HEK293 (cell line): ENCODE results near the gene LARGE1.

Experiments
- CTCF ChIA-PET: fragments of 350-600 bp; formaldehyde crosslinking; extraction: SDS; loops from one replicate; lab custom pipeline; 2021; ENCODE audit warnings: antibody characterized with exemption; lab: Yijun Ruan, JAX
- POLR2A ChIA-PET: fragments of 300-600 bp; formaldehyde crosslinking; extraction: SDS; loops from one replicate; lab custom pipeline; 2020; ENCODE audit warnings: antibody characterized with exemption, inconsistent platforms; lab: Yijun Ruan, JAX
- H3K27ac ChIP-seq: fragments of 200-500 bp; sonication (Bioruptor generic); 2 replicates; pipeline ENCODE4 v1.5.1; 2014; ENCODE audit warnings: low read depth, low read length, control low read depth, inconsistent platforms; ENCODE audit errors: extremely low read depth
- H3K36me3 ChIP-seq, 2 experiments: fragments of 200-500 bp in 1 of 2; sonication (Bioruptor generic) in 1 of 2; 1 replicate in 1 of 2; 2 replicates in 1 of 2; pipeline ENCODE4 v1.5.1; 2014 to 2017; ENCODE audit warnings: inconsistent platforms in 2 of 2, low read length in 2 of 2; ENCODE audit not compliant: control insufficient read depth in 2 of 2, insufficient read depth in 1 of 2
- H3K4me1 ChIP-seq: fragments of 200-500 bp; sonication (Bioruptor generic); 2 replicates; pipeline ENCODE4 v1.5.1; 2014; ENCODE audit warnings: mild to moderate bottlenecking, low read length, inconsistent platforms; ENCODE audit not compliant: control insufficient read depth, insufficient read depth
- H3K4me3 ChIP-seq: 2 replicates; pipeline ENCODE4 v1.5.1; 2011; ENCODE audit warnings: low read depth, mild to moderate bottlenecking, control low read depth, low read length, moderate library complexity
- H3K9me3 ChIP-seq: fragments of 200-500 bp; sonication (Bioruptor generic); 2 replicates; pipeline ENCODE4 v1.5.1; 2014; ENCODE audit warnings: low read depth, low read length, inconsistent platforms; ENCODE audit not compliant: control insufficient read depth, insufficient read depth
- GLI4 ChIP-seq: fragments of 450-650 bp; formaldehyde crosslinking; IDR thresholded peaks from 2 replicates; pipeline ENCODE4 v1.5.1; 2016; ENCODE audit warnings: missing biosample characterization, missing genetic modification characterization
- GLIS1 ChIP-seq: fragments of 450-650 bp; formaldehyde crosslinking; IDR thresholded peaks from 2 replicates; pipeline ENCODE4 v1.5.1; 2016; ENCODE audit warnings: missing biosample characterization, missing genetic modification characterization
- MZF1 ChIP-seq: fragments of 450-650 bp; formaldehyde crosslinking; IDR thresholded peaks from 2 replicates; pipeline ENCODE4 v1.5.1; 2017; ENCODE audit warnings: missing biosample characterization, missing genetic modification characterization, borderline replicate concordance
- ZNF132 ChIP-seq: fragments of 450-650 bp; formaldehyde crosslinking; IDR thresholded peaks from 2 replicates; pipeline ENCODE4 v1.5.1; 2017; ENCODE audit warnings: missing biosample characterization, missing genetic modification characterization, borderline replicate concordance
- ZNF133 ChIP-seq: fragments of 450-650 bp; formaldehyde crosslinking; IDR thresholded peaks from 2 replicates; pipeline ENCODE4 v1.5.1; 2016; ENCODE audit warnings: missing biosample characterization, missing genetic modification characterization
- ZNF19 ChIP-seq: fragments of 450-650 bp; formaldehyde crosslinking; IDR thresholded peaks from 2 replicates; pipeline ENCODE4; 2016; ENCODE audit warnings: missing biosample characterization, missing genetic modification characterization, low read depth
- ZNF24 ChIP-seq: fragments of 450-650 bp; formaldehyde crosslinking; IDR thresholded peaks from 2 replicates; pipeline ENCODE4 v1.5.1; 2016; ENCODE audit warnings: missing biosample characterization, missing genetic modification characterization
- ZNF292 ChIP-seq: fragments of 450-650 bp; formaldehyde crosslinking; IDR thresholded peaks from 2 replicates; pipeline ENCODE4 v1.5.1; 2016; ENCODE audit warnings: low read depth, missing biosample characterization, missing genetic modification characterization, borderline replicate concordance
- ZNF423 ChIP-seq: fragments of 450-650 bp; formaldehyde crosslinking; IDR thresholded peaks from 2 replicates; pipeline ENCODE4 v1.5.1; 2016; ENCODE audit warnings: missing biosample characterization, missing genetic modification characterization
- ZNF530 ChIP-seq: fragments of 450-650 bp; formaldehyde crosslinking; IDR thresholded peaks from 2 replicates; pipeline ENCODE4 v1.5.1; 2016; ENCODE audit warnings: low read depth, missing biosample characterization, missing genetic modification characterization
- ZXDB ChIP-seq: fragments of 450-650 bp; formaldehyde crosslinking; IDR thresholded peaks from 2 replicates; pipeline ENCODE4 v1.5.1; 2016; ENCODE audit warnings: missing biosample characterization, missing genetic modification characterization
- TF ChIP-seq, protein P1 (sequence below): fragments of 450-650 bp; formaldehyde crosslinking; IDR thresholded peaks from 2 replicates; pipeline ENCODE4 v1.5.1; 2016; ENCODE audit warnings: missing biosample characterization, missing genetic modification characterization
- TF ChIP-seq, protein P2 (sequence below): fragments of 450-650 bp; formaldehyde crosslinking; IDR thresholded peaks from 2 replicates; pipeline ENCODE4 v1.5.1; 2016; ENCODE audit warnings: missing biosample characterization, missing genetic modification characterization
- TF ChIP-seq, protein P3 (sequence below): fragments of 450-650 bp; formaldehyde crosslinking; IDR thresholded peaks from 2 replicates; pipeline ENCODE4 v1.5.1; 2016; ENCODE audit warnings: missing biosample characterization, missing genetic modification characterization
- TF ChIP-seq, protein P4 (sequence below): fragments of 450-650 bp; formaldehyde crosslinking; IDR thresholded peaks from 2 replicates; pipeline ENCODE4 v1.5.1; 2016; ENCODE audit warnings: missing biosample characterization, missing genetic modification characterization
- TF ChIP-seq, protein P5 (sequence below): fragments of 450-650 bp; formaldehyde crosslinking; IDR thresholded peaks from 2 replicates; pipeline ENCODE4 v1.5.1; 2016; ENCODE audit warnings: missing biosample characterization, missing genetic modification characterization

LARGE1 gene

DNA sequence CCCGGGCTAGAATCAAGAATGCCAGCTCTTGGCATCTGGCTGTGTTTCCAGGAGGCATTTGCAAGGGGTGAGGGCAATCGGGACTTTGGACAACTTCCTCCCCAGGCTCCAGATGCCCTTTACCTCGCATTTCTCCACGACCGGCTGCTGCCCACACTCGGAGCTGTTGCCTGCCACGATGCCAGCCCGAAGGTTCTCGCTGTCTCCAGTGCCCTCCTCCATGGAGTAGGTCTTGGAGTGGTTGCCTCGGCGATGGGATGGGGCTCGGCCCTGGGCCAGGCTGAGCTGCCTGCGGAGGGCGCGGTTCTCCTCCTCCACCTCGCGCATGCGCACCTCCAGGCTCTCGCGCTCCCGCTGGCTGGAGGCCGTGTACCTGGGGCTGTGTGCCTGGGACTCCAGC lies 270.0 kb downstream of the LARGE1 start:
- TF ChIP-seq ZNF530 (tag by site-specific recombination) (no peak), ZNF24 (tag by site-specific recombination) (no peak), ZNF133 (tag by site-specific recombination) (no peak), ZNF292 (tag by site-specific recombination) (no peak), GLI4 (tag by site-specific recombination) (no peak), GLIS1 (no peak), ZNF19 (tag by site-specific recombination) (no peak), MZF1 (no peak), ZNF132 (tag by site-specific recombination) (no peak), ZXDB (tag by site-specific recombination) (no peak), ZNF423 (tag by site-specific recombination) (no peak)
- TF ChIP-seq, protein P1, sequence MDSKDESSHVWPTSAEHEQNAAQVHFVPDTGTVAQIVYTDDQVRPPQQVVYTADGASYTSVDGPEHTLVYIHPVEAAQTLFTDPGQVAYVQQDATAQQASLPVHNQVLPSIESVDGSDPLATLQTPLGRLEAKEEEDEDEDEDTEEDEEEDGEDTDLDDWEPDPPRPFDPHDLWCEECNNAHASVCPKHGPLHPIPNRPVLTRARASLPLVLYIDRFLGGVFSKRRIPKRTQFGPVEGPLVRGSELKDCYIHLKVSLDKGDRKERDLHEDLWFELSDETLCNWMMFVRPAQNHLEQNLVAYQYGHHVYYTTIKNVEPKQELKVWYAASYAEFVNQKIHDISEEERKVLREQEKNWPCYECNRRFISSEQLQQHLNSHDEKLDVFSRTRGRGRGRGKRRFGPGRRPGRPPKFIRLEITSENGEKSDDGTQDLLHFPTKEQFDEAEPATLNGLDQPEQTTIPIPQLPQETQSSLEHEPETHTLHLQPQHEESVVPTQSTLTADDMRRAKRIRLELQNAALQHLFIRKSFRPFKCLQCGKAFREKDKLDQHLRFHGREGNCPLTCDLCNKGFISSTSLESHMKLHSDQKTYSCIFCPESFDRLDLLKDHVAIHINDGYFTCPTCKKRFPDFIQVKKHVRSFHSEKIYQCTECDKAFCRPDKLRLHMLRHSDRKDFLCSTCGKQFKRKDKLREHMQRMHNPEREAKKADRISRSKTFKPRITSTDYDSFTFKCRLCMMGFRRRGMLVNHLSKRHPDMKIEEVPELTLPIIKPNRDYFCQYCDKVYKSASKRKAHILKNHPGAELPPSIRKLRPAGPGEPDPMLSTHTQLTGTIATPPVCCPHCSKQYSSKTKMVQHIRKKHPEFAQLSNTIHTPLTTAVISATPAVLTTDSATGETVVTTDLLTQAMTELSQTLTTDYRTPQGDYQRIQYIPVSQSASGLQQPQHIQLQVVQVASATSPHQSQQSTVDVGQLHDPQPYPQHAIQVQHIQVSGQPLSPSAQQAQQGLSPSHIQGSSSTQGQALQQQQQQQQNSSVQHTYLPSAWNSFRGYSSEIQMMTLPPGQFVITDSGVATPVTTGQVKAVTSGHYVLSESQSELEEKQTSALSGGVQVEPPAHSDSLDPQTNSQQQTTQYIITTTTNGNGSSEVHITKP (tag by site-specific recombination) = no peak
- TF ChIP-seq, protein P2, sequence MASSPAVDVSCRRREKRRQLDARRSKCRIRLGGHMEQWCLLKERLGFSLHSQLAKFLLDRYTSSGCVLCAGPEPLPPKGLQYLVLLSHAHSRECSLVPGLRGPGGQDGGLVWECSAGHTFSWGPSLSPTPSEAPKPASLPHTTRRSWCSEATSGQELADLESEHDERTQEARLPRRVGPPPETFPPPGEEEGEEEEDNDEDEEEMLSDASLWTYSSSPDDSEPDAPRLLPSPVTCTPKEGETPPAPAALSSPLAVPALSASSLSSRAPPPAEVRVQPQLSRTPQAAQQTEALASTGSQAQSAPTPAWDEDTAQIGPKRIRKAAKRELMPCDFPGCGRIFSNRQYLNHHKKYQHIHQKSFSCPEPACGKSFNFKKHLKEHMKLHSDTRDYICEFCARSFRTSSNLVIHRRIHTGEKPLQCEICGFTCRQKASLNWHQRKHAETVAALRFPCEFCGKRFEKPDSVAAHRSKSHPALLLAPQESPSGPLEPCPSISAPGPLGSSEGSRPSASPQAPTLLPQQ (tag by site-specific recombination) = no peak
- TF ChIP-seq, protein P3, sequence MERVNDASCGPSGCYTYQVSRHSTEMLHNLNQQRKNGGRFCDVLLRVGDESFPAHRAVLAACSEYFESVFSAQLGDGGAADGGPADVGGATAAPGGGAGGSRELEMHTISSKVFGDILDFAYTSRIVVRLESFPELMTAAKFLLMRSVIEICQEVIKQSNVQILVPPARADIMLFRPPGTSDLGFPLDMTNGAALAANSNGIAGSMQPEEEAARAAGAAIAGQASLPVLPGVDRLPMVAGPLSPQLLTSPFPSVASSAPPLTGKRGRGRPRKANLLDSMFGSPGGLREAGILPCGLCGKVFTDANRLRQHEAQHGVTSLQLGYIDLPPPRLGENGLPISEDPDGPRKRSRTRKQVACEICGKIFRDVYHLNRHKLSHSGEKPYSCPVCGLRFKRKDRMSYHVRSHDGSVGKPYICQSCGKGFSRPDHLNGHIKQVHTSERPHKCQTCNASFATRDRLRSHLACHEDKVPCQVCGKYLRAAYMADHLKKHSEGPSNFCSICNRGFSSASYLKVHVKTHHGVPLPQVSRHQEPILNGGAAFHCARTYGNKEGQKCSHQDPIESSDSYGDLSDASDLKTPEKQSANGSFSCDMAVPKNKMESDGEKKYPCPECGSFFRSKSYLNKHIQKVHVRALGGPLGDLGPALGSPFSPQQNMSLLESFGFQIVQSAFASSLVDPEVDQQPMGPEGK (tag by site-specific recombination) = no peak
- TF ChIP-seq, protein P4, sequence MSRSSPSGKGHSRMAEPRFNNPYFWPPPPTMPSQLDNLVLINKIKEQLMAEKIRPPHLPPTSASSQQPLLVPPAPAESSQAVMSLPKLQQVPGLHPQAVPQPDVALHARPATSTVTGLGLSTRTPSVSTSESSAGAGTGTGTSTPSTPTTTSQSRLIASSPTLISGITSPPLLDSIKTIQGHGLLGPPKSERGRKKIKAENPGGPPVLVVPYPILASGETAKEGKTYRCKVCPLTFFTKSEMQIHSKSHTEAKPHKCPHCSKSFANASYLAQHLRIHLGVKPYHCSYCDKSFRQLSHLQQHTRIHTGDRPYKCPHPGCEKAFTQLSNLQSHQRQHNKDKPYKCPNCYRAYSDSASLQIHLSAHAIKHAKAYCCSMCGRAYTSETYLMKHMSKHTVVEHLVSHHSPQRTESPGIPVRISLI (tag by site-specific recombination) = no peak
- TF ChIP-seq, protein P5, sequence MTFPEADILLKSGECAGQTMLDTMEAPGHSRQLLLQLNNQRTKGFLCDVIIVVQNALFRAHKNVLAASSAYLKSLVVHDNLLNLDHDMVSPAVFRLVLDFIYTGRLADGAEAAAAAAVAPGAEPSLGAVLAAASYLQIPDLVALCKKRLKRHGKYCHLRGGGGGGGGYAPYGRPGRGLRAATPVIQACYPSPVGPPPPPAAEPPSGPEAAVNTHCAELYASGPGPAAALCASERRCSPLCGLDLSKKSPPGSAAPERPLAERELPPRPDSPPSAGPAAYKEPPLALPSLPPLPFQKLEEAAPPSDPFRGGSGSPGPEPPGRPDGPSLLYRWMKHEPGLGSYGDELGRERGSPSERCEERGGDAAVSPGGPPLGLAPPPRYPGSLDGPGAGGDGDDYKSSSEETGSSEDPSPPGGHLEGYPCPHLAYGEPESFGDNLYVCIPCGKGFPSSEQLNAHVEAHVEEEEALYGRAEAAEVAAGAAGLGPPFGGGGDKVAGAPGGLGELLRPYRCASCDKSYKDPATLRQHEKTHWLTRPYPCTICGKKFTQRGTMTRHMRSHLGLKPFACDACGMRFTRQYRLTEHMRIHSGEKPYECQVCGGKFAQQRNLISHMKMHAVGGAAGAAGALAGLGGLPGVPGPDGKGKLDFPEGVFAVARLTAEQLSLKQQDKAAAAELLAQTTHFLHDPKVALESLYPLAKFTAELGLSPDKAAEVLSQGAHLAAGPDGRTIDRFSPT = no peak
- Histone ChIP-seq H3K4me3 (no peak overlapping the region), H3K9me3 (no peaks in the 10 kb centered on the region), H3K36me3 (peaks cover 0 to 18% of the 10 kb centered on the region in 2 experiments; a peak in 1 of 3 replicates), H3K4me1 (peaks cover 5% of the 10 kb centered on the region), H3K27ac (no peak overlapping the region)
- POLR2A ChIA-PET = no interaction called here
- CTCF ChIA-PET = no interaction called here
